Measurements from ENCODE around the gene HECW1. TPM values are rescaled to one million over a fixed set of nuclear protein-coding genes. Genes with fewer than 3 reads are reported as not detected.

Gene HECW1
- total RNA-seq, 1 donor from 2014 or later = not detected

DNA sequence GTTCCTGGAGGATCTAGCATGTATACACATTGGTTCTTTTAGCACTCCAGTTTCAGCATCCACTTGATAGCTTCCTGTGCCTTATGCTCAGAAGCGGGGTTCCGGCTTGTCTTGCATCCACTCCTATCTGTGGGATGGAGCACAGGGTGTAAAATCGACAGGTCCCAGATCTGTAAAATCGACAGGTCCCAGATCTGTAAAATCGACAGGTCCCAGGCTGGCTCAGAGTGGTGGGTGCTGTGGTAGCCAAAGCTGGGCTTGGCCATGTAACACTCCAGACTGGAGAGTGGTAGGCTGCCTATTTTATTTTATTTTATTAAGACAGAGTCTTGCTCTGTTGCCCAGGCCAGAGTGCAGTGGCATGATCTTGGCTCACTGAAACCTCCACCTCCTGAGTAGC lies 30.3 kb downstream of the HECW1 start:
- intact Hi-C loops (cut with micrococcal nuclease) = no loop called here

DNA sequence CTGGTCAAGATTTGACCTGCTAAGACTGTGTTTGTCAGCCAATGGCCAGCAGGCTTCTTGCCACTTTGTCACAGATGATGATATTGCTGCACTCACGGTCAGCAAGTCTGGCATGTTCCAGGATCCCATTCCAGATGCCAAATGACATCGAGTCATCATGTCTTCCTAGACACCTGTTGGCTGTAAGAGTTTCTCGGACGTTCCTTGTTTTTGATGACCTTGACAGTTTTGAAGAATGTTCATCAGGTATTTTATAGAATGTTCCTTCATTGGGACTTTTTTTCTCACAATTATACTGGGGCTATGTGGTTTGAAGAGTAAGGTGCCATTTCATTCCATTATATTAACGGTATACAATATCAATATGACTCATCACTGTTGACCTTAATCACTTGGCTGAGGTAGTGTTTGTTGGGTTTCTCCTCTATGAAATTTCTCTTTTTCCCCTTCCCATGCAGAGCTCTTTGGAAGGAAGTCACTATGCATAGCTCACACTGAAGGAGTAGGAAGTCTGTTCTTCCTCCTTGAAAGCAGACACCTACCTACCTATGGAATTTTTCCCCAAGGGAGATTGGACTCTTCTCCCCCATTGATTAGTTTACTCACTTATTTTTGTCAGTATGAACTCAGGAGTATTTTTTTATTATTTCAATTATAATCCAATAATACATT lies 31.6 kb downstream of the HECW1 start:
- intact Hi-C loops (cut with micrococcal nuclease) = no loop called here

DNA sequence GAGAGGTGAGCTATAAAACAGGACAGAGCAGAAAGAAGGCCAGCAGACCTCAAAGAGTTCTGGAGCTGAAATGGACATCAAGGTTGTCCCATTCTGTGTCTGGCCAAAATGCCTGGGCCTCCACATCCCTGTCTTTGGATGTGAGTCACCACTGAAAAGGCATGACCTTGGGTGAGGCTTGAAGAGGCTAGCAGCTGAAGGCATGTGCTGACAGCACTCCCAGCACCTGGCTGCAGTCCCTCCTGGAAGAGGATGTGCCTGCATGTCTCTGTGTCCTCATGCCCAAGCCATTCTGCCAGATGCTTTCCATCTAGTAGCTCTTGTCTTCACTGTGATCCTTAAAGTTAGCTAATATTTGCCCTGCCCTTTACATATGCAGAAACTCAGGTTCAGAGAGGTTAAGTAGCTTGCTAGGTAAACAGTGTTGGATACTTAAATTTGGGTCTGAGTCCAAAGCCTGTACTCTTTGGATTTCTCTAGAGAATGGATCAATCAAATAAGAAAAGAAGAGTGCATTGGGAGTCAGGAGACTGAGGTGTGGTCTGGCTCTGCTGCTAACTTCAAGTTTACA lies 35.8 kb downstream of the HECW1 start:
- intact Hi-C loops (cut with micrococcal nuclease) = no loop called here

DNA sequence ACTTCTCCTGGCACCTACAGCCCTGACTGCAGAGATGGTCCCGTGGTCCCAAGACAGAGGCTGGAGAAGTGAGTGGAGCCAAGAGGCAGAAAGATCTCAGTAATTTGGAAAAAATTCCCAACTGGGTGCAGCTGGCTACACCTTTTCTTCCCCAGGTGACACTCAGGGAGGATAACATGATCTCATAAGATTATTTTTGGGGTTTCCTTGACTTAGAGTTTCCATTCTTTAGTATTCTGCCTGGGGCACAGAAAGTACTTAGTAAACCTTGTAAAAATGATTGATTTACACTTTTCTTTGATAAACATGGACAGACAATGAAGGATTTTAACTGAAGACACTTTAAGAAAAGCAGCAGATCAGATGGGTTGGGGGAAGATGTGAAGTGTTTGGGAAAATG lies 38.6 kb downstream of the HECW1 start:
- intact Hi-C loops (cut with micrococcal nuclease) = no loop called here

DNA sequence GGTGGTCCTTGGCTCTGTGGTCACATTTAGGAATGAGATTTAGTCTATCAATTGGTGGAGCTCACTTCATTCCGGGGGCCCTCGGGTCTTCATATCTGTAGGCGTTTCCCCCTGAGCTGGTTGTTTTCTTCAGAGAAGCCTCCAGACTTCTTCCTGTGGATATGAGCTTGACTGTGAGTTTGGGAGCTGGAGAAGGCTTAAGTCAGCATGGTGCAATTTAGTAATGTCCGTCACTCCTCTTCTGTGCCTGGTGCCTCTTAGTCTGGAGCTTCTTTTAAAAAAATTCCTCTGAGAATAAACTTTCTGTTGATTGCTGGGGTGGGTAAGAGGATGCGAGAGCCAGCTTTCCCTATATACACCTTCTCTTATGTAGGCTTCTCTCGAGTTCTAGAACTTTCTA lies 40.2 kb downstream of the HECW1 start:
- intact Hi-C loops (cut with micrococcal nuclease) = no loop called here

DNA sequence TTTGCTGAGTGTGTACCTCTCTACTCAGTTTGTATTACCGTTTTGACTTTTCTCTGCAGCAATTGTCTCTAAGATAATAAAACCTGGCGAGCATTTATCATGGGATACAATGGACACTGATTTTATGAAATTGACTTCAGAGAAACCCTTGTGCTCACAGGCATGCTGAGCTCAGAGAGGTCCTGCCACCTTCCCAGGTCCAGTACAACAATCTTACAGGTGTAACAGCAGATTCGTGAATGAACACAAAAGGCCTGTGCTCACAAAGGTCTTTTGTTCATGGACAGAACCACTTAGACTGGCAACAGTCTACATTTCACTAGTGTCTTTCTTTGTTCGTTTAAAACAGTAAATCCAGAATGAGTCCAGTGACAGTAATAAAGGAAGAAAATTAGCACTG lies 43.2 kb downstream of the HECW1 start:
- intact Hi-C loops (cut with micrococcal nuclease) = no loop called here

DNA sequence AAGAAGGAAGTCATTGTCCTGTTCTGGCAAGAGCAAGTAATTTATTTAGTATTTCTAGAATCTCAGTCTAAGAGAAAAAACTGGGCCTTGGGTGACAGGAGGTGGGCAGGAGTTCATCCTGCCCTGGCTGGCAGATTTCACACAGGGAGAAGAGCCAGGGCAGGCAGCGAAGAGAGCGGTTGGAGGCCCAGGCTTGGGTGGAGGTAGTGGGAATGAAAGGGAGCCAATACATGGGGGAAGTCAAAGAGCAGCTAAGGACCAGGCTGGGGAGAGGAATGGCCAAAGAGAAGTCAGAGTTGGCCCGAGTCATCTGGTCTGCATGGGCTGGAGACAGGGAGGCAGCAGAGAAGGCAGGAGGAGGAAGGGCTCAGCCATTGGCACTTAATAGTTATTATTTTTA lies 51.4 kb downstream of the HECW1 start:
- intact Hi-C loops (cut with micrococcal nuclease) = no loop called here

DNA sequence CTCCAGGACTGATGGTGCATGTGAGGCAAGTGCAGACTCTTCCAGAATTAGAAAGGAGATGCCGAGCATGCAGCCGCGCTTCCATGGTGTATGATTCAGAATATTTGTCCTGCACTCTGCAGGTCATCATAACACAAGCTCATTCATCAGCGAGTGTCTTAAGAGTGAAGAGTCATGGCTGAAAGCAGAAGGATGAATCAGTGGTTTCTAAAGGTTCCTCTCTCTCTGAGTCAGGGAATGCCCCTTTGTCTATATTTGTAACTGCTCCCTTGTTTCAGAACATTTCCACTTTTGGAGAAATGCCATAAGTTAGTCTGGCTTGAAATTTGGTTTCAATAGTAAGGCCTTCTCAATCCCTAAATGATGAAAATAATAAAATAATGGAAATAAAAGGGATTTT lies 52.3 kb downstream of the HECW1 start:
- intact Hi-C loops (cut with micrococcal nuclease) = no loop called here

DNA sequence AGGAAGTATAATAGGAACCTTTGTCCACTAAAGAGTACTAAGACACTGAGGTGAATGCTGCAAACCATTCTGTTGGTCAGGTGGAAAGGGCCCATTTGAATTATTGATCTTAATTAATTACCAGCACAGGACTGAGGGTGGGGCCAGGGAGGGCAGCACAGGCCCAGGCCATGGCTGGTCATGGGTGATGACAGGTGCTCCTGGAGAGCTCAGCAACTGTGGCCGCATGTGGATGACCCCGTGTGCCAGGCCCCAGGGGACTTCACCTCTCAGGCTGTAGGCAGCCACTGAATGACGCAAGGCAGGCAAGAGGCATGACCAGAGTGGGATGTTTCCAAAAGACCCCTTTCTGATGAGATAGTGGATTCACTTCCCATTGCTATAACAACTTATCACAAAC lies 54.2 kb downstream of the HECW1 start:
- intact Hi-C loops (cut with micrococcal nuclease) = no loop called here

DNA sequence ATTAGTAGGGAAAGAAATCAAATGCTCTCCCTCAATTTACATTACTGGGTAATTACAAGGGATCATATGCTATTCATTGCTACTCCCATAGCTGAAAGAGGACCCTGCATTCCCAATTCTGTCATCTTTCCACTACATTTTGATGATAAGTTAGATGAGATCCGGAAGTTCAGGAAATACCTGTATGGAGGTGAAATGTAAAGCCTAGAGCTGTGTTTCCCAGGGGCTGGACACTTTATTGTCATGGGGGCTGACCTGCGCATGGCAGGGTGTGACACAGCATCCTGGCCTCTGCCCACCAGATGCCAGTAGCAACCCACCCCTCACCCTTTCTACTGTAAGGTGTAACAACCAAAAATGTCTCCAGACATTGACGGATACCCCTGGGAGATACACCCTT lies 56.6 kb downstream of the HECW1 start:
- intact Hi-C loops (cut with micrococcal nuclease) = no loop called here

DNA sequence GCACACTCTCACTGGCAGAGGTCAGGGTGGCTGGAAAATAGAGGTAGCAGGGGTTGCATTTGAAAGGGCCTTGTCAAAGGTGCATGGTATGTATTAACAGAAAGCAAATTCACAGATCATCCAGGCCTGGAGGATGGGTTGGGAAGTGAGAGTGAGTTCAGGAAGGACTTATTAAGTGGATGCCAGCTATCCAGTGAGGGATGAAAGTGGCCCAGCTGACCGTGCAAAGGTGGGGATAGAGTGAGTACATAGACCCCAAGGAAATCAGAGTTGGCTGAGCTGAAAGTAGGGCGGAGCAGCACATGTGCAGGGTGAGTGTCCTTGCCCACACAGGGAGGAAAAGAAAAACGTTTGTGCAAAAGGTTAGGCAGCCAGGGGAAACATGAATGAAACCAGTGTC lies 58.1 kb downstream of the HECW1 start:
- intact Hi-C loops (cut with micrococcal nuclease) = no loop called here

DNA sequence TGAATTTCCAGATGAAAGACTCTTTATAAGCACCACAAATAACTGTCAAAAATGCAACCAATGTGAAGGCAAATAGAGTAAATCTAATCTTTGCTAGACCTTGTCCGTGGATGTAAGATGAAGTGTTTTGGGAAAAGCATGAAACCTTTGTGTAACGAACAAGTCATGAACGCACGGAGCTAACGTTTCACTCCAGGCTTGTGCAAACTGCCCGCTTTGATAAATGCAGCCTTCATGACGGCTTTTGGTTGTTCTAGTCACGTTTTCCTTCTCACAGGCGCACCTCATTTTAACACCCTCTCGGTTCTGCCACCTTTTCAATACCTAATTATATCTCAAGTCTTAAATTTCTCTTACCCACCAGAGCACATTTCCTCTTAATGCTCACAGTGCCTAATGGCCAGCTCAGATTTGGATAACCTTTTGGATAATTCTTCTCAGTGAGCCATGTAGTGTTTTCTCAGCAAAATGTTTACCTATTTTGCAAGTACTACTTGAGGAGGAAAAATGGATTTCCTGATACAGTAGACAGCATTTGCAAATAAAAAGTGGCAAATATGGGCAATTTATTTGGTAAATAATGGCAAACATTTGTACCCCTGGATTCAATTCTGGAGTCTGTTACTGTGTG lies 63.2 kb downstream of the HECW1 start:
- intact Hi-C loops (cut with micrococcal nuclease) = no loop called here

DNA sequence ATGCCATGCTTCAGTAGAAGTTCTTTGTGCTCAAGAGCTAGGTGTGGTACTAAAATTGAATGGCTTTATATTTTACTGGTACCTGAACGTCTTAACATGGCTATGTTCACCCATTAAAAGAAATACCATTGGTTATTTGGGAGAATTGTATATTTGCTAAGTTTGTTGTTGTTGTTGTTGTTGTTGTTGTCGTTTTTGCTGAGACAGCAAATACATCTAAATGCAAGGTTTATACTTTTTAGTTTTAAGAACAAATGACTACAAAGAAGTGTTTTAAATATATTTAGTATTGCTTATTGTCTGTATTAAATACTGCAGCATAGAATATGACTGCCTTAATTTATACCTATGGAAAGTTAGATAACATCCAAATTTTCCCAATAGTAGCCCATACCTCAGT lies 66.9 kb downstream of the HECW1 start:
- intact Hi-C loops (cut with micrococcal nuclease) = no loop called here

DNA sequence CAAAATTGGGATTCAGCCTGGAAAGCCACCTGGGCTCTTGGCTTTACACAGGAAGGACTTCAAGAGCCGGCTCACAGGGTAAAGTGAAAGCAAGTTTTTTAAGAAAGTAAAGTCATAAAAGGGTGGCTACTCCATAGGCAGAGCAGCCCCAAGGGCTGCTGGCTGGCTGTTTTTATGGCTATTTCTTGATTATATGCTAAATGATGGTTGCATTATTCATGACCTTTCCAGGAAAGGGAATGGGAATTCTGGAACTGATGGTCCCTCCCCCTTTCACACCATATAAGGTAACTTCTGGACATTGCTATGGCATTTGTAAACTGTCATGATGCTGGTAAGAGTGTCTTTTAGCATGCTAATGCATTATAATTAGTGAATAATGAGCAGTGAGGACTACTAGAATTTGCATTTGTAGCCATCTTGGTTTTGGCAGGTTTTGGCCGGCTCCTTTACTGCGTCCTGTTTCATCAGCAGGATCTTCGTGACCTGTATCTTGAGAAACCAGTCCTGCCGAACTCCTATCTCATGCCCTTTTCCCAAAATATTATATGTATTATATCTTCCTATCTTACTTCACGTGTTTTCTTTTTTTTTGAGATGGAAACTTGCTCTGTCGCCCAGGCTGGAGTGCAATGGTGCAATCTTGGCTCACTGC lies 80.5 kb downstream of the HECW1 start:
- intact Hi-C loops (cut with micrococcal nuclease) = no loop called here

DNA sequence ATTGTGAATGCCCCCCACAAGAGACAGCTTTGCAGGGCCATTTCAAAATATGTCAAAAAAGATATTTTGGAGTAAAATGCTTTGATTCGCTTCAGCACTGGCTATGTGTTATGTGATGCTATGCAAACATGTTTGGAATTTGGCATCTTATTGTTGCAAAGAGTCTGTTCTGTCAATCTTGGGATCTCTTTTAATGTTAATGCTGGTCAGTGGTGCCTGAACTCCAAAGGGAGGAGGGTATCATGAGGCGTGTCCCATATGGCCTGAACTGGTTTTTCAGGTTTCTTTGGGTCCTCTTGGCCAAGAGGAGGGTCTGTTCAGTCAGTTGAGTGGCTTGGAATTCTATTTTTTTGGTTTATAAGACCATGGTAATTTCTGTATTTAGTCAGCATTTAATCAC lies 81.4 kb downstream of the HECW1 start:
- intact Hi-C loops (cut with micrococcal nuclease) = no loop called here

DNA sequence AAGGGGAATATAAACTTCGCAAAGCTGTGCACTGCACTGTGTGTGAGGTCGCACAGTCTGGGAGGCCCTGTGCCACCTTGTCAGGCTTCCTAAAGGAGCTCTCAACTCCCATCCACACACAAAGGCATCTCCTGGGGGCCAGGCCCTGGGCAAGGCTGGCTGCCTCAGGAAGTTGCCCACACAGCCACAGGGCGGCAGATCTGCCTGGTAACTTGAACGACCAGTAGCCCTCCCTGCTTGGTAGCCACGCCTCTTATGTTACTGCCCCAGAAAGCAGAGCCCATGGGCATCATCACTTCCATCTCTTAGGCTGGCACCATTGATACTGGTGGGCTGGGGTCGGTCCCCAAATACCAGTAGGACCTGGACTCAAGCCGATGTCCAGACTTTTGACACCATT lies 82.8 kb downstream of the HECW1 start:
- intact Hi-C loops (cut with micrococcal nuclease) = no loop called here

DNA sequence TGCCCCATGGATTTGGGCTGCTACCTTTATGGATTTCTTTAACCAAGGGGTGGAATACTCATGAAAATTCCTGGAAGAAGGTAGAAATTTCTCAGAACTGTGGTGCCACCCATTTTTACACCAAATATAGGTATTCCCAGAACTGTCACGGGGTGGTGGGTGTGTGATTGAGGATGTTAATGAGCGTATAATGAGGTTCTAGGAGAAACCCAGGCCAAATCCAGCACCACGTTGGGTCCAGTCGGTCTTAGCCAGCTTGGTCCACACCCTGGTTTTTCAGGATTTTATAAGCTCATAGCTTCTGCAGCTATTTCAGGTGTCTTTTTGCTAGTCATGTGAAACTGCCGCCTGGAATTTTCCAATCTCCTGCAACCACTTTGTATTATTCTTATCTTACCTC lies 83.3 kb downstream of the HECW1 start:
- intact Hi-C loops (cut with micrococcal nuclease) = no loop called here

DNA sequence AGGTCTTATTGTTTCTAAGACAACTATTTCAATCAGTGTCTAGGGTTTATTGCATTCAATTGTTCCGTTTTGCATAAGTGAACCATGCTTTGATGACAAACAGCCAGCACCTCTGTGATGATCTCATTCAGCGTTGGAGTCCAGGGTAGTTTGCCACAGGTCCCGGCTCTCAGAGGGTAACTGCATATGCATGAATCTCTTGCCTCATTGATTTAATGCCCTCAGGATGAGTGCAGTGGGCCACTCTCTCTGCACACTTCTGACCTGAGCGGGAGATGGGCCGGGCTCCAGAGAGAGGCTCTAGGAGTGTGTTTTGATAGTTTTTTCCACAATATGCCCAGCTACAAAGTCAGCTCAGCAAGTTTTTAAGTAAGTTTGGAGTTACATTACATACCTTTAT lies 83.9 kb downstream of the HECW1 start:
- intact Hi-C loops (cut with micrococcal nuclease) = no loop called here

DNA sequence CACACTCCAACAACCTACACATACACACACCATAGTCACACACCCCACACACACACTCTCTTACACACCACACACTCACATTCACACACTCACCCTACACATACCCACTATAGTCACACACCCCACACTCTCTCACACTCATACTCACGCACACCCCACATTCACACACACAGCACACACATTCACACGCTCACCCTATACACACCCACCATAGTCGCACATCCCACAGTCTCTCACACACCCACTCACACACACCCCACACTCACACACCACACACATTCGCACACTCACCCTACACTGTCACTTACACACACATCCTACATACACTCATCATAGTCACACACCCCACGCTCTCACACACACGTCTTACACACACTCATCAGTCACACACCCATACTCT lies 85.6 kb downstream of the HECW1 start:
- intact Hi-C loops (cut with micrococcal nuclease) = no loop called here

DNA sequence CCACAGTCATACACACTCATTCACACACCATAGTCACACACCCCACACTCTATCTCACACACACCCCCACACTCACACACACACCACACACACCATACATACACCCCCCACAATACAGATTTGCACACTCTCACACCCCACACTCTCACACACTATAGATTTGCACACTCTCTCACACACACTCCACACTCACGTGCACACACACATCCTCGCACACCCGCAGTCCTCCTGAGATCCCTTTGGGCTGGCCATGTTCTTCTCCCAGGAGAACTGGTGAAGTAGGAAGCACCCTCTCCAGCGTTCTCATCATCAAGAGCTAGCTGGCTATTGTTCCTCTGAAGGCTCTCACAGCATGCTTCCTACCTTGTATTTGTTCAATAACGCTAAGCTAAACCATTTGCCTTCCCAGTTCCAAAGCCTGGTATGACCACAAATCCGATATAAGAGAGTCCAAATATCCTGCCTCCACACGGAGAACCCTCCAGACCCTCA lies 86.2 kb downstream of the HECW1 start:
- intact Hi-C loops (cut with micrococcal nuclease) = no loop called here

DNA sequence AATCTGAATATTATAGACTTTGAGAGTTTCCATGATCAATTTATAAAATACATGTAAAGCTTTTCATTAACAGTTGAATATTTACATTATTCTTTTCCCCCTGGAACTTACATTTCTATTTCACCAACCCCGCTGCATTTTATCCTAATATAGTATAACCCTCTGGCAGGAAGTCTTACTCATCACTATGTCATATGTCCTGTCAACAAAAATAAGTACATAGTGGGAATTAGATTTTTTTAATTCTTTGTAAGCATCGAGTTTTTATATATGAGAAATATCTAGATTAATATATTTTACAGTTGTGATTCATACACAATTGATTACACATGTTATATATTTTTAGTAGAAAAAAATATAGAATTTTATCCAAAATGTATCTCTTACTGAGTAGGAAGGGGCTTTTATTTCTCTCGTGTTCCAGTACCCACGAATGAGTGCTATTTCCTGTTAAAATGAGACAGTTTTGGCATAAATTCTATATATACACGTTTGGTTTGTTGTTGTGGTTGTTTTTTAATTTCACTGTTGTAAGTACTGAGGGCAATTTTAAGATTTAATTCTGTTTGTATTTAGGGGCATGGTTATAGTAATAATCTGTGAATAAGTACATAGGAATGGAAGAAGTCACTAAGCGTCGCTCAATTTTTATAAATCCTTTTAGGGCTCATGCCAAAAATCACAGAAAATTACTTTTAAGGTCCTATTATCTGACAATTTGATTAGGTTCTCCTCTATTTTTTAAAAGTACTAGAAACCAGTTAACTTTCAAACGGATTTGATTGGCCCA lies 87.1 kb downstream of the HECW1 start:
- intact Hi-C loops (cut with micrococcal nuclease) = no loop called here

DNA sequence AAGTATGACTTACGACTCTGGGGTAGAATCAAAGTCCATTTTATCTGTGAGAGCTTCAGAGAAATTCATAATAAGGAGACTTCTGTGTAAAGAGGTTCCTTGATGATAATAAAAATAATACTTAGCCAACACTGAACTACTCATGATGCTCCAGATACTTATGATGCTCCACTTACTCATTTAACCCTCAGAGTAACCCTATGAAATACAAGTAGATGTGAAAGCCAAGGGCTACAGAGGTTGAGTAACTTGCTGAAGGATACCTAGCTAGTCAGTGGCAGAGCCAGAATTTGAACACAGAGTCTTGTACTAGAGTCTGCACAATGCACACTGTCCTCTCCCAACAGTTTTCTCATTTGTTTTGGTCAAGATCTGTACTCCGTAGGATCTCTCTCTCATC lies 89.5 kb downstream of the HECW1 start:
- intact Hi-C loops (cut with micrococcal nuclease) = no loop called here

Data from T-helper 2 cell treated with Interferon-gamma antibody and Interleukin-4, amounts not matched to agents 100 ng/mL and 5 ng/mL, for 36 hours (primary cell).